ENCODE results near the gene ALOX5AP.

- TF ChIP-seq GATA3 (IDR thresholded peaks at IDR 0.05; ENCODE audit: low read depth, low read length) = no peak
- no peak for TF ChIP-seq GATA2 (IDR thresholded peaks at IDR 0.05; ENCODE audit: low read depth, low read length)
These were observed 20.3 kb downstream of the ALOX5AP start for GRCh38 chr13:30755678-30756077.

Measured in SH-SY5Y (cell line).